ENCODE measurements around the gene LRTM2.

DNA sequence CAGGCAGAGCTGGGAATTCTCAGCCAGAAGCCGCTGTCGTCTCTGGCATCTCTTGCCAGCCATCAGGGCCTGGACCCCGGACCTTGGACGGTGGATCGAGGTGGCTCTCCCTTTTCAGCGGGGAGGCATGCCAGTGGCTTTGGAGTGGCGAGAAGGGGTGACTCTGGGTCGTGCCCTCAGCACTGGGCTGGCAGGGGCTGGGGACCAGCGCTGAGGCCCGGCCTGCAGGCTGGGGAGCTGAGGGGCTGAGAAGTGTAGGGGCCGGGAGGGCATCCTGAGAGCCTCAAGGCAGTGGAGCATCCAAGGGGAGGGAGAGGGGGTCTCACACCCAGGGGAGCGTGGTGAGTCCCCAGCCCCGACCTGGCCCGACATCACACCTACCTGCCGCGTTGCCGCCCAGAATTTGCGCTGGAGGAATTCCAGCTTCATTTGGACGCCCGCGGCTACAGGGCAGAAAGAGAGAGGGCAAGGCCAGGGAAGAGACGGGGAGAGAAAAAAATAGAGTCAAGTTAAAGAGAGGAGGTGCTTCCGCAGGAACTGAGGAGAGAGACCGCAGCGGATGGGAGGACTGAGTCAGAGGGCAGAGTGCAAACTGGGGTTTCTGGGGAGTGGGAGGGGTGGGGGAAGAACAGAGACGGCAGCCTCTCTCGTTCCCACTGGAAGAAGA, 9.0 kb upstream of the LRTM2 start:
- TF ChIP-seq, protein P1, sequence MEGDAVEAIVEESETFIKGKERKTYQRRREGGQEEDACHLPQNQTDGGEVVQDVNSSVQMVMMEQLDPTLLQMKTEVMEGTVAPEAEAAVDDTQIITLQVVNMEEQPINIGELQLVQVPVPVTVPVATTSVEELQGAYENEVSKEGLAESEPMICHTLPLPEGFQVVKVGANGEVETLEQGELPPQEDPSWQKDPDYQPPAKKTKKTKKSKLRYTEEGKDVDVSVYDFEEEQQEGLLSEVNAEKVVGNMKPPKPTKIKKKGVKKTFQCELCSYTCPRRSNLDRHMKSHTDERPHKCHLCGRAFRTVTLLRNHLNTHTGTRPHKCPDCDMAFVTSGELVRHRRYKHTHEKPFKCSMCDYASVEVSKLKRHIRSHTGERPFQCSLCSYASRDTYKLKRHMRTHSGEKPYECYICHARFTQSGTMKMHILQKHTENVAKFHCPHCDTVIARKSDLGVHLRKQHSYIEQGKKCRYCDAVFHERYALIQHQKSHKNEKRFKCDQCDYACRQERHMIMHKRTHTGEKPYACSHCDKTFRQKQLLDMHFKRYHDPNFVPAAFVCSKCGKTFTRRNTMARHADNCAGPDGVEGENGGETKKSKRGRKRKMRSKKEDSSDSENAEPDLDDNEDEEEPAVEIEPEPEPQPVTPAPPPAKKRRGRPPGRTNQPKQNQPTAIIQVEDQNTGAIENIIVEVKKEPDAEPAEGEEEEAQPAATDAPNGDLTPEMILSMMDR (conservative IDR thresholded peaks at IDR 0.05; ENCODE audit: low read length), result no peak
- TF ChIP-seq EZH2phosphoT487 (IDR thresholded peaks at IDR 0.05; ENCODE audit: borderline replicate concordance), result no peak
